Measurements from ENCODE around the gene PM20D1. TPM values are rescaled to one million over a fixed set of nuclear protein-coding genes. Genes with fewer than 3 reads are reported as not detected.
"Not testable (repeated sequence)": the region's sequence is repeated elsewhere in the genome, so short reads cannot be mapped to it uniquely, and the experiment has no call there.

Gene PM20D1
- polyA plus RNA-seq, 4 donors: 0.15 to 0.19 TPM; not detected in 2

DNA sequence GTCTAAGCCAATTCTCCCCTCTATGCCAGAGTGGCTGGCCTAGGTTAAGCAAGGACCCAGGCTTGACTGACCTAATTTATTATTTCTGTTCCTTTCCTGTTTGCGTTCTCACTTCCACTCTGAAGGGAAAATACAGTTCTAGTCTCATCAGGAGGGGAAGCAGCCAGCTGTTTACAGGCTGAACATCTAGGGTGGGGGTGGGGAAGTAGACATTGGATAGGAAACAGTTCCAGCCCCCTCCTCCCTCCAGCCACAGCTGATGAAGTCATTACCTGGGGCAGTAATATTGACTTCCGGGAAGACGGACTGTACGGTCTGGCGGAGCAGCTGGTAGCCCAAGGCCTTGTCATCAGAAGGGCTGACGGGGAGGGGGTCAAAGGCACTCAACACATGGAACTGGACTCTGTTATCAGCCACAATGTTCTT, 17.6 kb downstream of the PM20D1 start:
- FAIRE-seq (no peak), DNase-seq (peak in 1 of 2 donors; percentile 13)
- no peaks in the 10 kb centered on the region for H3K4me1 ChIP-seq (ENCODE audit: control insufficient read depth in 3 of 3, insufficient read depth in 2 of 3, low read depth in 1 of 3, low read length in 2 of 3)
- no peaks in the 10 kb centered on the region for H3K36me3 ChIP-seq (ENCODE audit: control insufficient read depth in 3 of 3, insufficient read depth in 2 of 3, low read depth in 1 of 3, low read length in 3 of 3)
- H3K27ac ChIP-seq (ENCODE audit: low read depth in 1 of 3, low read length in 2 of 3): no peak overlapping the region
- 72 to 85% (median 82%) methylated on average over 6 of the region's 6 CpGs for WGBS, 3 donors
- no peaks in the 10 kb centered on the region for H3K27me3 ChIP-seq (ENCODE audit: control insufficient read depth in 3 of 3, insufficient read depth in 3 of 3, low read length in 3 of 3)
- H3K4me3 ChIP-seq (ENCODE audit: low read depth in 1 of 3, low read length in 3 of 3): no peak overlapping the region
- no peaks in the 10 kb centered on the region for H3K9me3 ChIP-seq (ENCODE audit: control insufficient read depth in 2 of 2, insufficient read depth in 1 of 2, low read depth in 1 of 2, low read length in 1 of 2)

DNA sequence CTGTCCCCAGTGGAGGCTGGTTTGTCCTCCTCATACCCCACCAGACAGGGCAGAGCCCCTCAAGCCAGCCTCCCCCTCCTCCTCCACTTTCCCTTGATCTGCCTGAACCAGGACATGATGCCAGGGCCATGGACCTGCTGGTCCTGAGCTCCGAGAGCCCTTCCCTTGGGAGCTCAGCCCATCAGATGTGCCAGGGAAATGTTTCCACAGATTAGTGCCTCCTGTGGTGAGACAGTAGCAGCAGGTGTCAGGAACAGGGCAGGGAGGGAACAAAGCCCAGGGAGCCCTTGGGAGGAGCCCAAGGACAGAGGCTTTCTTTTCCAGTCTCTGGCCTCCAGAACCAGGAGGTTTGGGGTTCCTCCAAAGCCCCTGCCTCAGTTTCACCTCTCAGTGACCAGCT, 22.3 kb downstream of the PM20D1 start:
- Histone ChIP-seq H3K9me3 (ENCODE audit: control insufficient read depth in 2 of 2, insufficient read depth in 1 of 2, low read depth in 1 of 2, low read length in 1 of 2) (no peaks in the 10 kb centered on the region), H3K36me3 (ENCODE audit: control insufficient read depth in 3 of 3, insufficient read depth in 2 of 3, low read depth in 1 of 3, low read length in 3 of 3) (no peaks in the 10 kb centered on the region), H3K27ac (ENCODE audit: low read depth in 1 of 3, low read length in 2 of 3) (no peak overlapping the region), H3K4me3 (ENCODE audit: low read depth in 1 of 3, low read length in 3 of 3) (no peak overlapping the region), H3K27me3 (ENCODE audit: control insufficient read depth in 3 of 3, insufficient read depth in 3 of 3, low read length in 3 of 3) (no peaks in the 10 kb centered on the region), H3K4me1 (ENCODE audit: control insufficient read depth in 3 of 3, insufficient read depth in 2 of 3, low read depth in 1 of 3, low read length in 2 of 3) (peaks cover 0 to 15% (median 0%) of the 10 kb centered on the region in 3 donors)
- DNase-seq: peak in 1 of 2 donors; percentile 17
- FAIRE-seq: no peak
- 5 to 47% (median 40%) methylated on average over 1 of the region's 1 CpG for WGBS, 3 donors

DNA sequence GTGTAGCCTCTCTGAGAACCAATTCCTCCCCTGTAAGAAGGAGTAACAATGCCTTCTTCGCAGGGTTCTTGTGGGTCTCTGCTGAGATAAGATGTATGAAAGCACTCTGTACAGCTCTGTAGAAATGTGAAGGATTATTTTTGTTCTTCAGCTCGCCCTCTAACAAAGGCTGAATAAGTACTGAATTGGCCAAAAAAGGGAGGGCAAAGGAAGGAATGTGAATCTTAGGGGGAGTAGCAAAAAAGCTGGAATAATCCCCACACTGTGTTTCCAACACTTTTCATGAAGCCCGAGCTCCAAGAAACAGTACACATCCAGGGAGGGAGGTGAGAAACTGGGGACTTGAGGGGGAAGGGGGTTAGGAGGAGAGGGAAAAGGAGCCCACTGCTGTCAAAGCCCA, 22.9 kb downstream of the PM20D1 start:
- Histone ChIP-seq H3K27me3 (ENCODE audit: control insufficient read depth in 3 of 3, insufficient read depth in 3 of 3, low read length in 3 of 3) (no peaks in the 10 kb centered on the region), H3K27ac (ENCODE audit: low read depth in 1 of 3, low read length in 2 of 3) (no peak overlapping the region)
- 69 to 82% (median 79%) methylated on average over 3 of the region's 3 CpGs for WGBS, 3 donors

DNA sequence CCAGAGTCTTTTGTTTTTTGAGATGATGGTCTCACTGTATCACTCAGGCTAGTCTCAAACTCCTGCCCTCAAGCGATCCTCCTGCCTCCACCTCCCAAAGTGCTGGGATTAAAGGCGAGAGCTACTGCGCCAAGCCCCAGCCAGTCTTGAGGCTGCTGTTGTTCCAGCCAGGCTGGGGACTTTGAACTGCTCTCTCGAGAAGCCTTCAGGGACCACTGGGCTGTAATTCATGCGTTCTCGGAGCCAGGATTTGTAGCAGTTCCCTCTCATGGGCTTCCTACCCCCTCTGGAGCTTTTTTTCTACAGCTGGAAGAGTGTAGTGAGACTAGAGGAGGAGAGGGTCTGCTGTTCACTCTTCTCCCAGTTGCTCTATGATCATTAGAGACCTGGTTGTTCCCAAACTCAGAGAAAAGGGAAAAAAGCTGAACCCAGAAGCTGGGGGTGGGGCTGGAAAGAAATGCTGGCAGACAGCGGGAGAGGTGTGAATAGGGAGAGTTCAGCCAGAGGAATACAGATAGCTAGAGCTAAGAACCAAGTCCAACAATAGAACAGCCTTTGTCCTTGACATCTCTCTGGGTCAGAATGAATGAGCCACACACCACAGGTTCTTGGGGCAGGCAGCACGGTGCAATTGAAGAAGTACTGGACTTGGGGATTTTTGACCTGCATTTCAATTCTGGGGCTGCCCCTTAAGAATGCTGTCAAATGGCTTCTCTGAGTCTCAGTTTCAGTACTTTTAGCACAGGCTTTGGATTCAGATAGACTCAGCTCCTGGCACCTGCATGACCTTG, 23.7 kb downstream of the PM20D1 start:
- Histone ChIP-seq H3K27ac (ENCODE audit: low read depth in 1 of 3, low read length in 2 of 3) (no peak overlapping the region), H3K4me3 (ENCODE audit: low read depth in 1 of 3, low read length in 3 of 3) (no peak overlapping the region), H3K27me3 (ENCODE audit: control insufficient read depth in 3 of 3, insufficient read depth in 3 of 3, low read length in 3 of 3) (no peaks in the 10 kb centered on the region), H3K4me1 (ENCODE audit: control insufficient read depth in 3 of 3, insufficient read depth in 2 of 3, low read depth in 1 of 3, low read length in 2 of 3) (peaks cover 0 to 15% (median 0%) of the 10 kb centered on the region in 3 donors), H3K36me3 (ENCODE audit: control insufficient read depth in 3 of 3, insufficient read depth in 2 of 3, low read depth in 1 of 3, low read length in 3 of 3) (no peaks in the 10 kb centered on the region), H3K9me3 (ENCODE audit: control insufficient read depth in 2 of 2, insufficient read depth in 1 of 2, low read depth in 1 of 2, low read length in 1 of 2) (no peaks in the 10 kb centered on the region)
- DNase-seq (peak; percentile 32 to 39), FAIRE-seq (no peak)
- 30 to 55% (median 47%) methylated on average over 8 of the region's 8 CpGs for WGBS, 3 donors

More for the DNA sequence above, 22.9 kb downstream of the PM20D1 start:
- Histone ChIP-seq H3K4me1 (ENCODE audit: control insufficient read depth in 3 of 3, insufficient read depth in 2 of 3, low read depth in 1 of 3, low read length in 2 of 3) (peaks cover 0 to 15% (median 0%) of the 10 kb centered on the region in 3 donors), H3K4me3 (ENCODE audit: low read depth in 1 of 3, low read length in 3 of 3) (no peak overlapping the region), H3K9me3 (ENCODE audit: control insufficient read depth in 2 of 2, insufficient read depth in 1 of 2, low read depth in 1 of 2, low read length in 1 of 2) (no peaks in the 10 kb centered on the region), H3K36me3 (ENCODE audit: control insufficient read depth in 3 of 3, insufficient read depth in 2 of 3, low read depth in 1 of 3, low read length in 3 of 3) (no peaks in the 10 kb centered on the region)
- no peak for FAIRE-seq
- no peak for DNase-seq

DNA sequence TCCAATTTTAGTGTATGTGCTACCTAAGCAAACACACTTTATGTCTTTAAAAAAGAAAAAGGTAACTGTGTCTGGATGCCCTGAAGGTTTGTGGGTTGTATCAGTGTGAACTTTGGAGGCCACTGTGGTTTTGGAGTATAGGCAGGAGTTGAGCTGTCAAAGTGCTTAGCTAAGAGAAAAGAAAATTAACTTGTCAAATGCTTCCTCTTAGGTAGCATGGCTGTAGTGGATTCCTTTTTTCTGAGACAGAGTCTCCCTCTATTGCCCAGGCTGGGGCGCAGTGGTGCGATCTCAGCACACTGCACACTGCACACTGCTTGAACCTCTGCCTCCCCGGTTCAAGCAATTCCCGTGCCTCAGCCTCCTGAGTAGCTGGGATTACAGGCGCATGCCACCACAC, 25.8 kb downstream of the PM20D1 start:
- no peak overlapping the region for H3K27ac ChIP-seq (ENCODE audit: low read depth in 1 of 3, low read length in 2 of 3)
- no peak overlapping the region for H3K4me3 ChIP-seq (ENCODE audit: low read depth in 1 of 3, low read length in 3 of 3)
- 92 to 97% (median 94%) methylated on average over 4 to 5 of the region's 5 CpGs for WGBS, 3 donors
- FAIRE-seq: no peak
- peaks cover 0 to 15% (median 0%) of the 10 kb centered on the region in 3 donors for H3K4me1 ChIP-seq (ENCODE audit: control insufficient read depth in 3 of 3, insufficient read depth in 2 of 3, low read depth in 1 of 3, low read length in 2 of 3)
- no peaks in the 10 kb centered on the region for H3K27me3 ChIP-seq (ENCODE audit: control insufficient read depth in 3 of 3, insufficient read depth in 3 of 3, low read length in 3 of 3)
- H3K36me3 ChIP-seq (ENCODE audit: control insufficient read depth in 3 of 3, insufficient read depth in 2 of 3, low read depth in 1 of 3, low read length in 3 of 3): no peaks in the 10 kb centered on the region
- DNase-seq: no peak
- H3K9me3 ChIP-seq (ENCODE audit: control insufficient read depth in 2 of 2, insufficient read depth in 1 of 2, low read depth in 1 of 2, low read length in 1 of 2): no peaks in the 10 kb centered on the region

DNA sequence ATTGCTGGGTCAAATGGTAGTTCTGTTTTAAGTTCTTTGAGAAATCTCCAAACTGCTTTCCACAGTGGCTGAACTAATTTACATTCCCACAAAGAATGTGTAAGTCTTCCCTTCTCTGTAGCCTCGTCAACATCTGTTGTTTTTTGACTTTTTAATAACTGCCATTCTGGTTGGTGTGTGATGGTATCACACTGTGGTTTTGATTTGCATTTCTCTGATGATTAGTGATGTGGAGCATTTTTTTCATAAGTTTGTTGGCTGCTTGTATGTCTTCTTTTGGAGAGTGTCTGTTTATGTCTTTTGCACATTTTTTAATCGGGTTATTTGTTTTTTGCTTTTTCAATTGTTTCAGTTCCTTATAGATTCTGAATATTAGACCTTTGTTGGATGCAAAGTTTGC, 26.7 kb downstream of the PM20D1 start:
- not testable (repeated sequence) for H3K36me3 ChIP-seq (ENCODE audit: control insufficient read depth in 3 of 3, insufficient read depth in 2 of 3, low read depth in 1 of 3, low read length in 3 of 3); FAIRE-seq

DNA sequence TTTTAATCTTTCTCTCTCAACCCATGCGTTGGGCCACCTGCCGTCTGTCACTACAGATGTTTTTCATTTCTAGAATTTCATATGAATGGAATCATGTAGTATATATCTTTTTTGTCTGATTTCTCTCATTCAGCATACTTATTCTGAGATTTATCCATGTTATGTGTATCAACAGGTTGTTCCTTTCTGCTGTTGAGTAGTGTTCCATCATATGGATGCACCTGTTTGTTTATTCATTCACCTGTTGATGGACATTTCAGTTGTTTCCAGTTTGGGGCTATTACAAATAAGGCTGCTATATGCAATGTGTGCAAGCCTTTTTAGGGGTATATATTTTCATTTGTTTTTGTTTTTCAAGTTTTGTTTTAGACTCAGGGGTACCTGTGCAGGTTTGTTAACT, 27.5 kb downstream of the PM20D1 start:
- 82 to 88% (median 82%) methylated on average over 2 of the region's 2 CpGs for WGBS, 3 donors
- H3K36me3 ChIP-seq (ENCODE audit: control insufficient read depth in 3 of 3, insufficient read depth in 2 of 3, low read depth in 1 of 3, low read length in 3 of 3): no peaks in the 10 kb centered on the region
- peaks cover 0 to 15% (median 0%) of the 10 kb centered on the region in 3 donors for H3K4me1 ChIP-seq (ENCODE audit: control insufficient read depth in 3 of 3, insufficient read depth in 2 of 3, low read depth in 1 of 3, low read length in 2 of 3)
- H3K4me3 ChIP-seq (ENCODE audit: low read depth in 1 of 3, low read length in 3 of 3): no peak overlapping the region
- no peaks in the 10 kb centered on the region for H3K9me3 ChIP-seq (ENCODE audit: control insufficient read depth in 2 of 2, insufficient read depth in 1 of 2, low read depth in 1 of 2, low read length in 1 of 2)
- no peak overlapping the region for H3K27ac ChIP-seq (ENCODE audit: low read depth in 1 of 3, low read length in 2 of 3)
- DNase-seq (no peak), FAIRE-seq (no peak)
- no peaks in the 10 kb centered on the region for H3K27me3 ChIP-seq (ENCODE audit: control insufficient read depth in 3 of 3, insufficient read depth in 3 of 3, low read length in 3 of 3)

More for the DNA sequence above, 26.7 kb downstream of the PM20D1 start:
- DNase-seq; H3K9me3 ChIP-seq (ENCODE audit: control insufficient read depth in 2 of 2, insufficient read depth in 1 of 2, low read depth in 1 of 2, low read length in 1 of 2); H3K27me3 ChIP-seq (ENCODE audit: control insufficient read depth in 3 of 3, insufficient read depth in 3 of 3, low read length in 3 of 3); H3K27ac ChIP-seq (ENCODE audit: low read depth in 1 of 3, low read length in 2 of 3); H3K4me3 ChIP-seq (ENCODE audit: low read depth in 1 of 3, low read length in 3 of 3): not testable (repeated sequence)
- H3K4me1 ChIP-seq (ENCODE audit: control insufficient read depth in 3 of 3, insufficient read depth in 2 of 3, low read depth in 1 of 3, low read length in 2 of 3): peaks cover 0 to 15% (median 0%) of the 10 kb centered on the region in 3 donors
- WGBS, 3 donors: 76 to 92% (median 91%) methylated on average over 2 of the region's 2 CpGs

DNA sequence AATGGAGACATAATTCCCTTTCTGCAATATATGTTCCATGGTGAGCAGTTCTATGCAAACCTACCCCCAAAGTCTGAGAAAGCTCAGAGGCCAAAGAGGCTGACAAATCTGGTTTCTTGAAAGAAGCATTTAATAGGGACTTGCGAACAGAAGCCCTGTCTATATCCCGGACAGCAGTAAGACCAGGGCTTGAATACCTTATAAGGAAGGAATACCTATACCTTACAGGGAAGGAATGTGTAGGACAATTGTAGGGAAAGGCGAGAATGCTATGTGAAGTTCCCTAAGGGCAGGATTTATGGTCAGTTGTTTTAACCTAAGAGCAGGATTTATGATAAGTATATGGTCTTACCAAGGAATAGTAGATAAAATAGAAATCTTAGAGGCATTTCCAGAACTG, 31.9 kb downstream of the PM20D1 start:
- Histone ChIP-seq H3K9me3 (ENCODE audit: control insufficient read depth in 2 of 2, insufficient read depth in 1 of 2, low read depth in 1 of 2, low read length in 1 of 2) (no peaks in the 10 kb centered on the region), H3K4me3 (ENCODE audit: low read depth in 1 of 3, low read length in 3 of 3) (no peak overlapping the region), H3K4me1 (ENCODE audit: control insufficient read depth in 3 of 3, insufficient read depth in 2 of 3, low read depth in 1 of 3, low read length in 2 of 3) (peaks cover 0 to 8% (median 2%) of the 10 kb centered on the region in 3 donors), H3K36me3 (ENCODE audit: control insufficient read depth in 3 of 3, insufficient read depth in 2 of 3, low read depth in 1 of 3, low read length in 3 of 3) (no peaks in the 10 kb centered on the region), H3K27ac (ENCODE audit: low read depth in 1 of 3, low read length in 2 of 3) (no peak overlapping the region), H3K27me3 (ENCODE audit: control insufficient read depth in 3 of 3, insufficient read depth in 3 of 3, low read length in 3 of 3) (peaks cover 0 to 18% (median 0%) of the 10 kb centered on the region in 3 donors)
- 91 to 96% (median 94%) methylated on average over 3 of the region's 3 CpGs for WGBS, 3 donors
- DNase-seq (no peak), FAIRE-seq (no peak)

Measured in small intestine (tissue), 7 donors.